ENCODE measurements around the gene MAP1LC3B2.

DNA sequence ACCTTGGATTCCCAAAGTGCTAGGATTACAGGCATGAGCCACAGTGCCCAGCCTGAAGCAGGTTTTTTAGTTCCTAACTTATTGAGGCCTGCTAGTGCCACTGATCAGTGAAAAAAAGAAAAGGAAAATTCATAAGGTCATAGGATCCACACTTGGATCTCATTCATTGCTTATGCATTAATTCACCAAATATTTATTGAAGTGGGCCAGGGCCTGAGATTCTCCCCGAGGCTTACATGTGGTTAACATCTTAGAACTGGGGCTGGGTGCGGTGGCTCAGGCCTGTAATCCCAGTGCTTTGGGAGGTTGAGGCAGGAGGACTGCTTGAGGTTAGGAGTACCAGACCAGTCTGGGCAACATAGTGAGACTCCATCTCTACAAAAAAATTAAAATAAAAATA, 29.5 kb upstream of the MAP1LC3B2 start:
- no peak for TF ChIP-seq CTCF (conservative IDR thresholded peaks at IDR 0.05; ENCODE audit: low read length)
- no peak for TF ChIP-seq EZH2phosphoT487 (IDR thresholded peaks at IDR 0.05; ENCODE audit: borderline replicate concordance, low read depth, low read length)
